GM12878 (cell line): ENCODE results near the gene RBL2. TPM values are rescaled to one million over a fixed set of nuclear protein-coding genes. Genes with fewer than 3 reads are reported as not detected.

Experiments used
- ATAC-seq: fragments of 200-7000 bp; cut with Tn5 transposase; 3 replicates; pipeline ENCODE4 v1.9.1; 2020; ENCODE audit warnings: mild to moderate bottlenecking, moderate library complexity
- BruUV-seq: library from RNA; stranded (reverse); fragments of 400-500 nt; replicated peaks from 2 replicates; lab custom pipeline; 2021; lab: Mats Ljungman, UMichigan
- CTCF ChIA-PET: fragments of 300-600 bp; sonication (Branson Sonifier 250); formaldehyde crosslinking; extraction: SDS; loops from one replicate; lab custom pipeline; 2021; ENCODE audit warnings: inconsistent platforms; lab: Yijun Ruan, JAX
- POLR2A ChIA-PET: fragments of 350-600 bp; formaldehyde crosslinking; extraction: SDS; loops from one replicate; lab custom pipeline; 2021; ENCODE audit warnings: inconsistent platforms; lab: Charles Lee
- RAD21 ChIA-PET: fragments of 300-600 bp; sonication (Branson Sonifier 250); formaldehyde crosslinking; loops from one replicate; lab custom pipeline; 2023; ENCODE audit warnings: antibody characterized with exemption; ENCODE audit not compliant: unreplicated experiment; lab: Charles Lee
- SMC1A ChIA-PET: fragments of 300-600 bp; sonication (Branson Sonifier 250); formaldehyde crosslinking; loops from one replicate; lab custom pipeline; 2023; ENCODE audit not compliant: unreplicated experiment, uncharacterized antibody; lab: Charles Lee
- DNase-seq: peaks from one replicate; pipeline ENCODE4 v3.0.0-alpha.2; 2011; ENCODE audit warnings: low read depth, low spot score
- FAIRE-seq: peaks from 3 replicates; lab custom pipeline; 2011; peaks lifted over from hg19 to GRCh38; lab: Jason Lieb, UNC
- H2AFZ ChIP-seq: 2 replicates; pipeline ENCODE4 v1.6.0; 2011; ENCODE audit warnings: low read depth, low read length, control low read depth; ENCODE audit not compliant: control insufficient read depth
- H3K27ac ChIP-seq: 2 replicates; pipeline ENCODE4 v1.5.1; 2011; ENCODE audit warnings: control low read depth; ENCODE audit not compliant: control insufficient read depth, insufficient read depth
- H3K27me3 ChIP-seq, 2 experiments: replicated peaks in 1 of 2; 2 replicates each; pipeline versions ENCODE4 v1.6.0 to v1.6.1; 2011; ENCODE audit warnings: low read length in 1 of 2; ENCODE audit not compliant: control insufficient read depth in 2 of 2, insufficient read depth in 2 of 2
- H3K36me3 ChIP-seq, 2 experiments: 2 replicates each; pipeline ENCODE4 v1.5.1; 2011; ENCODE audit warnings: low read length in 1 of 2; ENCODE audit not compliant: control insufficient read depth in 2 of 2, insufficient read depth in 2 of 2
- H3K4me1 ChIP-seq: 2 replicates; pipeline ENCODE4 v1.6.1; 2011; ENCODE audit warnings: mild to moderate bottlenecking, low read length, moderate library complexity, mixed read lengths; ENCODE audit not compliant: control insufficient read depth, insufficient read depth
- H3K4me2 ChIP-seq: 2 replicates; pipeline ENCODE4 v1.6.0; 2011; ENCODE audit warnings: control low read depth; ENCODE audit not compliant: control insufficient read depth, insufficient read depth
- H3K4me3 ChIP-seq: fragments of 200-600 bp; sonication (generic); 2 replicates; pipeline ENCODE4 v1.5.1; 2016
- H3K79me2 ChIP-seq: 2 replicates; pipeline ENCODE4 v1.6.0; 2011; ENCODE audit warnings: low read length; ENCODE audit not compliant: control insufficient read depth, insufficient read depth
- H3K9ac ChIP-seq: 2 replicates; pipeline ENCODE4 v1.8.0; 2011; ENCODE audit warnings: low read length, control low read depth, mixed read lengths; ENCODE audit not compliant: control insufficient read depth, insufficient read depth
- H3K9me3 ChIP-seq: replicated peaks from 3 replicates; pipeline ENCODE4 v1.5.1; 2011; ENCODE audit warnings: mild to moderate bottlenecking, low read length; ENCODE audit not compliant: control insufficient read depth, insufficient read depth
- H4K20me1 ChIP-seq: 2 replicates; pipeline ENCODE4 v1.6.0; 2011; ENCODE audit not compliant: control insufficient read depth, insufficient read depth
- CREB1 ChIP-seq: IDR thresholded peaks from 2 replicates; pipeline ENCODE4 v1.6.1; 2012; ENCODE audit warnings: low read depth, mild to moderate bottlenecking, inconsistent platforms
- WGBS: methylation state at CpG from one replicate; pipeline ENCODE4 v1.1.6; 2016; ENCODE audit warnings: low lambda C conversion rate; ENCODE audit not compliant: insufficient replicate concordance, insufficient coverage; ENCODE audit errors: missing lambda C conversion rate; 5-methylcytosine and 5-hydroxymethylcytosine counted together
- in situ Hi-C: fragments of 300-500 bp; cut with MboI; formaldehyde crosslinking; loops from 9 replicates; pipeline ENCODE4 v1.14.3; 2018; ENCODE audit warnings: mixed read lengths
- intact Hi-C: fragments of 100-400 bp; cut with micrococcal nuclease; formaldehyde crosslinking; loops from one replicate; pipeline ENCODE4 v1.14.2; 2022; ENCODE audit not compliant: unreplicated experiment
- polyA plus RNA-seq, 11 experiments: library from polyadenylated mRNA; depleted of rRNA in 4 of 11; unstranded in 6 of 11; stranded (reverse) in 5 of 11; fragments of >200 nt; fragmentation: Nextera tagmentation in 4 of 11; fragmentation: Illumina TruSeq in 1 of 11; extraction: Ambion mirVana in 4 of 11; extraction: Trizol in 1 of 11; gene quantifications; 1 replicate in 1 of 11; 2 replicates in 10 of 11; pipeline versions ENCODE4 v1.2.1 to v1.2.3, GENCODE V29; 2011 to 2016; ENCODE audit warnings: inconsistent platforms in 2 of 11, missing spikeins in 2 of 11, low read depth in 1 of 11
- total RNA-seq, 4 experiments: library from RNA; depleted of rRNA in 3 of 4; stranded (reverse); fragments of >200 nt in 3 of 4; fragmentation: Illumina TruSeq in 1 of 4; extraction: Trizol in 1 of 4; gene quantifications; 2 replicates each; pipeline versions ENCODE4 v1.2.1 to v1.2.3, GENCODE V29; 2013 to 2021
- TF ChIP-seq, protein P1 (sequence below): fragments of 450-650 bp; IDR thresholded peaks from 2 replicates; pipeline ENCODE4 v1.6.1; 2017; ENCODE audit warnings: antibody characterized with exemption, mild to moderate bottlenecking, moderate library complexity
- TF ChIP-seq, protein P2 (sequence below): IDR thresholded peaks from 2 replicates; pipeline ENCODE4 v1.6.1; 2012; ENCODE audit warnings: low read length, inconsistent platforms
- TF ChIP-seq, protein P3 (sequence below): fragments of 450-650 bp; IDR thresholded peaks from 2 replicates; pipeline ENCODE4 v1.6.1; 2017; ENCODE audit warnings: mild to moderate bottlenecking, moderate library complexity

The RBL2 gene
- total and polyA plus RNA-seq, 10 of the 15 experiments (the other 5 are each of a cell fraction or from before 2014, with no cell fraction given): 10.0 to 107 (median 39.0) TPM

DNA sequence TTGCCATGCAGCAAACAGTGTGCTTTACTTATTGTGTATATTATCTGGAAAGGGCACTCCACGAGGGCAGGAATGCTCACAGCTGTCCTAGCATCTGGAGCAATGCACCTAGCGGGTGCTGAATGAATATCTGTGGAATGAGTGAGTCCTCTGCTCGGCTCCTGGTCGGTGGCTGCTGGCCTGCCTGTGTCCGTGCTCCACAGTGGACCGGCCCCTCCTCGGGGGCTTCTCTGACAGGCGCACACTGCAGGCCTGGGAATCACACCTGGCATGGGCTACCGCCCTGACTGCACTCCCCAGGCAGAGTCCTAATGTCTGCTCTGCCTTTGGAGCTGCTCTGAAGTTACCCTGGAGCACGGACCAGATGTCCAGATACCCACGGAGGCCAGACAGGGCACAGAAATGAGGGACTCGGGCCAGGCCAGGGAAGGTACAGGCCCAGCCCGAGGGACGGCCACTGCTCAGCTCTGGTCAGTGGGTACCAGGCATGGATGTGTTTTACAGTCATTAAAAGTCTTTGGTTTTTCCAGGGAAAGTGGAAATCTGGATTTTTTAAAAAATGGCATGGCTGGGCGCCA lies 89.8 kb downstream of the RBL2 start:
- Histone ChIP-seq H3K4me2 (no peak overlapping the region), H3K9me3 (no peaks in the 10 kb centered on the region), H3K79me2 (no peaks in the 10 kb centered on the region), H4K20me1 (no peaks in the 10 kb centered on the region), H3K36me3 (no peaks in the 10 kb centered on the region), H3K27ac (no peak overlapping the region), H3K27me3 (no peaks in the 10 kb centered on the region)
- ATAC-seq: no peak
- FAIRE-seq: no peak
- 93% methylated on average over 15 of the region's 15 CpGs for WGBS
- no peak for TF ChIP-seq CREB1
- TF ChIP-seq, protein P1, sequence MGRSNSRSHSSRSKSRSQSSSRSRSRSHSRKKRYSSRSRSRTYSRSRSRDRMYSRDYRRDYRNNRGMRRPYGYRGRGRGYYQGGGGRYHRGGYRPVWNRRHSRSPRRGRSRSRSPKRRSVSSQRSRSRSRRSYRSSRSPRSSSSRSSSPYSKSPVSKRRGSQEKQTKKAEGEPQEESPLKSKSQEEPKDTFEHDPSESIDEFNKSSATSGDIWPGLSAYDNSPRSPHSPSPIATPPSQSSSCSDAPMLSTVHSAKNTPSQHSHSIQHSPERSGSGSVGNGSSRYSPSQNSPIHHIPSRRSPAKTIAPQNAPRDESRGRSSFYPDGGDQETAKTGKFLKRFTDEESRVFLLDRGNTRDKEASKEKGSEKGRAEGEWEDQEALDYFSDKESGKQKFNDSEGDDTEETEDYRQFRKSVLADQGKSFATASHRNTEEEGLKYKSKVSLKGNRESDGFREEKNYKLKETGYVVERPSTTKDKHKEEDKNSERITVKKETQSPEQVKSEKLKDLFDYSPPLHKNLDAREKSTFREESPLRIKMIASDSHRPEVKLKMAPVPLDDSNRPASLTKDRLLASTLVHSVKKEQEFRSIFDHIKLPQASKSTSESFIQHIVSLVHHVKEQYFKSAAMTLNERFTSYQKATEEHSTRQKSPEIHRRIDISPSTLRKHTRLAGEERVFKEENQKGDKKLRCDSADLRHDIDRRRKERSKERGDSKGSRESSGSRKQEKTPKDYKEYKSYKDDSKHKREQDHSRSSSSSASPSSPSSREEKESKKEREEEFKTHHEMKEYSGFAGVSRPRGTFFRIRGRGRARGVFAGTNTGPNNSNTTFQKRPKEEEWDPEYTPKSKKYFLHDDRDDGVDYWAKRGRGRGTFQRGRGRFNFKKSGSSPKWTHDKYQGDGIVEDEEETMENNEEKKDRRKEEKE: no peak
- TF ChIP-seq, protein P2, sequence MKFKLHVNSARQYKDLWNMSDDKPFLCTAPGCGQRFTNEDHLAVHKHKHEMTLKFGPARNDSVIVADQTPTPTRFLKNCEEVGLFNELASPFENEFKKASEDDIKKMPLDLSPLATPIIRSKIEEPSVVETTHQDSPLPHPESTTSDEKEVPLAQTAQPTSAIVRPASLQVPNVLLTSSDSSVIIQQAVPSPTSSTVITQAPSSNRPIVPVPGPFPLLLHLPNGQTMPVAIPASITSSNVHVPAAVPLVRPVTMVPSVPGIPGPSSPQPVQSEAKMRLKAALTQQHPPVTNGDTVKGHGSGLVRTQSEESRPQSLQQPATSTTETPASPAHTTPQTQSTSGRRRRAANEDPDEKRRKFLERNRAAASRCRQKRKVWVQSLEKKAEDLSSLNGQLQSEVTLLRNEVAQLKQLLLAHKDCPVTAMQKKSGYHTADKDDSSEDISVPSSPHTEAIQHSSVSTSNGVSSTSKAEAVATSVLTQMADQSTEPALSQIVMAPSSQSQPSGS: no peak
- TF ChIP-seq, protein P3, sequence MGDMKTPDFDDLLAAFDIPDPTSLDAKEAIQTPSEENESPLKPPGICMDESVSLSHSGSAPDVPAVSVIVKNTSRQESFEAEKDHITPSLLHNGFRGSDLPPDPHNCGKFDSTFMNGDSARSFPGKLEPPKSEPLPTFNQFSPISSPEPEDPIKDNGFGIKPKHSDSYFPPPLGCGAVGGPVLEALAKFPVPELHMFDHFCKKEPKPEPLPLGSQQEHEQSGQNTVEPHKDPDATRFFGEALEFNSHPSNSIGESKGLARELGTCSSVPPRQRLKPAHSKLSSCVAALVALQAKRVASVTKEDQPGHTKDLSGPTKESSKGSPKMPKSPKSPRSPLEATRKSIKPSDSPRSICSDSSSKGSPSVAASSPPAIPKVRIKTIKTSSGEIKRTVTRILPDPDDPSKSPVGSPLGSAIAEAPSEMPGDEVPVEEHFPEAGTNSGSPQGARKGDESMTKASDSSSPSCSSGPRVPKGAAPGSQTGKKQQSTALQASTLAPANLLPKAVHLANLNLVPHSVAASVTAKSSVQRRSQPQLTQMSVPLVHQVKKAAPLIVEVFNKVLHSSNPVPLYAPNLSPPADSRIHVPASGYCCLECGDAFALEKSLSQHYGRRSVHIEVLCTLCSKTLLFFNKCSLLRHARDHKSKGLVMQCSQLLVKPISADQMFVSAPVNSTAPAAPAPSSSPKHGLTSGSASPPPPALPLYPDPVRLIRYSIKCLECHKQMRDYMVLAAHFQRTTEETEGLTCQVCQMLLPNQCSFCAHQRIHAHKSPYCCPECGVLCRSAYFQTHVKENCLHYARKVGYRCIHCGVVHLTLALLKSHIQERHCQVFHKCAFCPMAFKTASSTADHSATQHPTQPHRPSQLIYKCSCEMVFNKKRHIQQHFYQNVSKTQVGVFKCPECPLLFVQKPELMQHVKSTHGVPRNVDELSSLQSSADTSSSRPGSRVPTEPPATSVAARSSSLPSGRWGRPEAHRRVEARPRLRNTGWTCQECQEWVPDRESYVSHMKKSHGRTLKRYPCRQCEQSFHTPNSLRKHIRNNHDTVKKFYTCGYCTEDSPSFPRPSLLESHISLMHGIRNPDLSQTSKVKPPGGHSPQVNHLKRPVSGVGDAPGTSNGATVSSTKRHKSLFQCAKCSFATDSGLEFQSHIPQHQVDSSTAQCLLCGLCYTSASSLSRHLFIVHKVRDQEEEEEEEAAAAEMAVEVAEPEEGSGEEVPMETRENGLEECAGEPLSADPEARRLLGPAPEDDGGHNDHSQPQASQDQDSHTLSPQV: no peak
- TF ChIP-seq, all 136 proteins: peak for 0
- H3K4me1 ChIP-seq: peaks cover 10% of the 10 kb centered on the region
- CTCF ChIA-PET: no interaction called here
- no peak overlapping the region for H3K9ac ChIP-seq
- RAD21 ChIA-PET: no interaction called here
- BruUV-seq: no TSS peak
- in situ Hi-C loops: no loop called here
- SMC1A ChIA-PET: interaction anchor here (1.6 kb wide), 1 partner anchor 10 kb away, joined by 4 read pairs; no protein-coding TSS in a partner anchor
- no peak for DNase-seq
- no peak overlapping the region for H2AFZ ChIP-seq
- POLR2A ChIA-PET: no interaction called here
- H3K4me3 ChIP-seq: no peak overlapping the region
- intact Hi-C loops: no loop called here
